H9 (cell line): Measurements from ENCODE around the gene NAALADL1. TPM values are rescaled to one million over a fixed set of nuclear protein-coding genes. Genes with fewer than 3 reads are reported as not detected.

Experiments
- DNase-seq: peaks from one replicate; pipeline ENCODE4 v3.0.0-alpha.2; 2017
- H2AFZ ChIP-seq: one replicate; pipeline ENCODE4 v1.6.1; 2013; ENCODE audit warnings: mild to moderate bottlenecking, low read length, control low read depth, moderate library complexity
- H2AK5ac ChIP-seq: 2 replicates; pipeline ENCODE4 v1.6.1; 2013; ENCODE audit warnings: low read length, control low read depth, mixed read lengths; ENCODE audit not compliant: insufficient read length
- H2BK120ac ChIP-seq: one replicate; pipeline ENCODE4 v1.6.1; 2013; ENCODE audit warnings: low read depth, mild to moderate bottlenecking, low read length, control low read depth, inconsistent platforms; ENCODE audit not compliant: poor library complexity, severe bottlenecking
- H2BK12ac ChIP-seq: 2 replicates; pipeline ENCODE4 v1.6.1; 2013; ENCODE audit warnings: low read length, control low read depth, mixed read lengths, low read depth; ENCODE audit not compliant: insufficient read length
- H2BK15ac ChIP-seq: 2 replicates; pipeline ENCODE4 v1.6.1; 2013; ENCODE audit warnings: low read depth, low read length, control low read depth
- H2BK20ac ChIP-seq: one replicate; pipeline ENCODE4 v1.6.1; 2013; ENCODE audit warnings: low read depth, mild to moderate bottlenecking, low read length, control low read depth, inconsistent platforms; ENCODE audit not compliant: poor library complexity, severe bottlenecking
- H2BK5ac ChIP-seq: 2 replicates; pipeline ENCODE4 v1.6.1; 2013; ENCODE audit warnings: low read length, control low read depth, mixed read lengths; ENCODE audit not compliant: insufficient read length
- H3K14ac ChIP-seq: 2 replicates; pipeline ENCODE4 v1.6.1; 2013; ENCODE audit warnings: low read length, control low read depth; ENCODE audit not compliant: insufficient read depth
- H3K18ac ChIP-seq: 2 replicates; pipeline ENCODE4 v1.6.1; 2013; ENCODE audit warnings: low read depth, mild to moderate bottlenecking, mixed read lengths, low read length, control low read depth; ENCODE audit not compliant: insufficient read length
- H3K23ac ChIP-seq: 2 replicates; pipeline ENCODE4 v1.6.1; 2013; ENCODE audit warnings: low read length, control low read depth, mixed read lengths, low read depth; ENCODE audit not compliant: insufficient read length
- H3K23me2 ChIP-seq: 2 replicates; pipeline ENCODE4 v1.6.1; 2013; ENCODE audit warnings: low read depth, mild to moderate bottlenecking, mixed read lengths, low read length, control low read depth; ENCODE audit not compliant: insufficient read length, poor library complexity, severe bottlenecking
- H3K27ac ChIP-seq: 2 replicates; pipeline ENCODE4 v1.5.1; 2013; ENCODE audit warnings: low read length, control low read depth, mixed read lengths, low read depth; ENCODE audit not compliant: insufficient read length
- H3K27me3 ChIP-seq: 2 replicates; pipeline ENCODE4 v1.6.1; 2013; ENCODE audit warnings: low read length, control low read depth, inconsistent platforms; ENCODE audit not compliant: insufficient read depth
- H3K4ac ChIP-seq: 2 replicates; pipeline ENCODE4 v1.6.1; 2013; ENCODE audit warnings: low read depth, mild to moderate bottlenecking, control low read depth, inconsistent platforms, low read length, moderate library complexity
- H3K4me1 ChIP-seq: 2 replicates; pipeline ENCODE4 v1.6.1; 2013; ENCODE audit warnings: low read length, control low read depth, inconsistent platforms; ENCODE audit not compliant: insufficient read depth
- H3K4me2 ChIP-seq: 2 replicates; pipeline ENCODE4 v1.6.1; 2013; ENCODE audit warnings: low read length, control low read depth, mixed read lengths; ENCODE audit not compliant: insufficient read length, insufficient read depth
- H3K56ac ChIP-seq: 2 replicates; pipeline ENCODE4 v1.6.1; 2013; ENCODE audit warnings: low read depth, mild to moderate bottlenecking, mixed read lengths, low read length, control low read depth; ENCODE audit not compliant: insufficient read length
- H3K79me1 ChIP-seq: 2 replicates; pipeline ENCODE4 v1.6.1; 2013; ENCODE audit warnings: low read depth, mild to moderate bottlenecking, moderate library complexity, low read length, control low read depth, inconsistent platforms; ENCODE audit not compliant: insufficient read depth, poor library complexity, severe bottlenecking
- H3K79me2 ChIP-seq: 2 replicates; pipeline ENCODE4 v1.6.1; 2013; ENCODE audit warnings: low read length, control low read depth, inconsistent platforms; ENCODE audit not compliant: insufficient read depth
- H3K9ac ChIP-seq: 2 replicates; pipeline ENCODE4 v1.6.1; 2013; ENCODE audit warnings: low read length, control low read depth, mixed read lengths; ENCODE audit not compliant: insufficient read length; ENCODE audit errors: extremely low read depth
- H3K9me3 ChIP-seq: one replicate; pipeline ENCODE4 v1.6.1; 2013; ENCODE audit warnings: low read depth, low read length, inconsistent platforms; ENCODE audit not compliant: control insufficient read depth
- H3T11ph ChIP-seq: one replicate; pipeline ENCODE4 v1.6.1; 2013; ENCODE audit warnings: mild to moderate bottlenecking, low read length, control low read depth, inconsistent platforms
- H4K20me1 ChIP-seq: one replicate; pipeline ENCODE4 v1.6.1; 2013; ENCODE audit not compliant: control insufficient read depth, insufficient read length, insufficient read depth
- H4K5ac ChIP-seq: 2 replicates; pipeline ENCODE4 v1.6.1; 2013; ENCODE audit warnings: low read depth, mild to moderate bottlenecking, mixed read lengths, low read length, control low read depth; ENCODE audit not compliant: insufficient read length
- H4K8ac ChIP-seq: replicated peaks from 2 replicates; pipeline ENCODE4 v1.6.1; 2013; ENCODE audit warnings: low read length, control low read depth, mixed read lengths, low read depth; ENCODE audit not compliant: insufficient read length
- H4K91ac ChIP-seq: 2 replicates; pipeline ENCODE4 v1.6.1; 2013; ENCODE audit warnings: low read depth, mild to moderate bottlenecking, moderate library complexity, mixed read lengths, low read length, control low read depth; ENCODE audit not compliant: insufficient read length
- H3K27ac Mint-ChIP-seq, 3 experiments: 2 replicates in 2 of 3; 3 replicates in 1 of 3; pipeline ENCODE4 v1.8.0; 2020 to 2021; ENCODE audit warnings: mixed read lengths in 3 of 3, mild to moderate bottlenecking in 1 of 3, moderate library complexity in 1 of 3
- H3K27me3 Mint-ChIP-seq: 2 replicates; pipeline ENCODE4 v1.8.0; 2021; ENCODE audit warnings: low read depth, mild to moderate bottlenecking, moderate library complexity, mixed read lengths
- H3K36me3 Mint-ChIP-seq, 3 experiments: 2 replicates in 2 of 3; 3 replicates in 1 of 3; pipeline ENCODE4 v1.8.0; 2020 to 2021; ENCODE audit warnings: low read depth in 3 of 3, mixed read lengths in 3 of 3; ENCODE audit not compliant: insufficient read depth in 1 of 3
- H3K4me1 Mint-ChIP-seq, 2 experiments: 2 replicates each; pipeline ENCODE4 v1.8.0; 2020; ENCODE audit warnings: mixed read lengths in 2 of 2
- H3K4me3 Mint-ChIP-seq, 2 experiments: 2 replicates in 1 of 2; 3 replicates in 1 of 2; pipeline ENCODE4 v1.8.0; 2020 to 2021; ENCODE audit warnings: mild to moderate bottlenecking in 2 of 2, mixed read lengths in 2 of 2, moderate library complexity in 1 of 2
- H3K9me3 Mint-ChIP-seq, 2 experiments: 2 replicates in 1 of 2; 3 replicates in 1 of 2; pipeline ENCODE4 v1.8.0; 2020; ENCODE audit warnings: mild to moderate bottlenecking in 2 of 2, mixed read lengths in 2 of 2, moderate library complexity in 1 of 2
- CTCF ChIP-seq: fragments of 200-600 bp; sonication (generic); conservative IDR thresholded peaks from 3 replicates; pipeline ENCODE4 v1.8.0; 2021; ENCODE audit warnings: antibody characterized with exemption, mild to moderate bottlenecking
- WGBS: extraction: QIAGEN DNeasy Blood & Tissue Kit; methylation state at CpG from one replicate; pipeline ENCODE4 v1.1.7; 2013; ENCODE audit warnings: missing lambda C conversion rate, low lambda C conversion rate, mixed read lengths; ENCODE audit not compliant: insufficient read length; ENCODE audit errors: extremely low coverage; 5-methylcytosine and 5-hydroxymethylcytosine counted together
- total RNA-seq: library from RNA; stranded (reverse); gene quantifications from 2 replicates; pipeline ENCODE4 v1.2.1, GENCODE V29; 2021

Gene NAALADL1
- total RNA-seq, 1 experiment from 2014 or later, result 1.0 TPM

GRCh38 chr11:65104628-65105027 lies 46.3 kb upstream of the NAALADL1 start:
- no peak overlapping the region for H3K27ac Mint-ChIP-seq
- no peak overlapping the region for H2BK5ac ChIP-seq
- no peak overlapping the region for H2BK12ac ChIP-seq
- H3K23ac ChIP-seq, result no peak overlapping the region
- no peak overlapping the region for H3K56ac ChIP-seq
- no CpG with 5 or more reads among the region's 4 CpGs for WGBS
- H3K4ac ChIP-seq, result no peak overlapping the region
- H4K5ac ChIP-seq, result no peak overlapping the region
- no peaks in the 10 kb centered on the region for H3K9me3 Mint-ChIP-seq
- no peaks in the 10 kb centered on the region for H3K4me1 Mint-ChIP-seq
- H3K9ac ChIP-seq, result no peak overlapping the region
- no peak overlapping the region for H2AFZ ChIP-seq
- H3K9me3 ChIP-seq, result no peaks in the 10 kb centered on the region
- no peaks in the 10 kb centered on the region for H3K27me3 Mint-ChIP-seq
- DNase-seq, result no peak
- H3K79me2 ChIP-seq, result no peaks in the 10 kb centered on the region
- no peak overlapping the region for H4K8ac ChIP-seq
- no peak for TF ChIP-seq CTCF
- H3K27ac ChIP-seq, result no peak overlapping the region
- no peak overlapping the region for H3K14ac ChIP-seq
- H3T11ph ChIP-seq, result no peak overlapping the region
- no peak overlapping the region for H2BK20ac ChIP-seq
- no peaks in the 10 kb centered on the region for H3K4me1 ChIP-seq
- H3K27me3 ChIP-seq, result no peaks in the 10 kb centered on the region
- no peak overlapping the region for H3K18ac ChIP-seq
- H2AK5ac ChIP-seq, result no peak overlapping the region
- no peaks in the 10 kb centered on the region for H3K79me1 ChIP-seq
- H3K4me2 ChIP-seq, result no peak overlapping the region
- H3K23me2 ChIP-seq, result no peaks in the 10 kb centered on the region
- H2BK15ac ChIP-seq, result no peak overlapping the region
- H3K36me3 Mint-ChIP-seq, result peaks cover 0 to 12% (median 5%) of the 10 kb centered on the region in 3 experiments; a peak in 5 of 7 replicates
- no peak overlapping the region for H3K4me3 Mint-ChIP-seq
- no peaks in the 10 kb centered on the region for H4K20me1 ChIP-seq
- H2BK120ac ChIP-seq, result no peak overlapping the region
- H4K91ac ChIP-seq, result no peak overlapping the region
